SIG-M5 treated with dmso at 0.1 percent for 504 hours (cell line): Measurements from ENCODE around the gene WDR41.
"Not testable (repeated sequence)": the region's sequence is repeated elsewhere in the genome, so short reads cannot be mapped to it uniquely, and the experiment has no call there.

Experiments used
- DNase-seq: peaks from one replicate; lab custom pipeline; 2025; ENCODE audit not compliant: unreplicated experiment; lab: John Stamatoyannopoulos, UW

Gene WDR41

DNA sequence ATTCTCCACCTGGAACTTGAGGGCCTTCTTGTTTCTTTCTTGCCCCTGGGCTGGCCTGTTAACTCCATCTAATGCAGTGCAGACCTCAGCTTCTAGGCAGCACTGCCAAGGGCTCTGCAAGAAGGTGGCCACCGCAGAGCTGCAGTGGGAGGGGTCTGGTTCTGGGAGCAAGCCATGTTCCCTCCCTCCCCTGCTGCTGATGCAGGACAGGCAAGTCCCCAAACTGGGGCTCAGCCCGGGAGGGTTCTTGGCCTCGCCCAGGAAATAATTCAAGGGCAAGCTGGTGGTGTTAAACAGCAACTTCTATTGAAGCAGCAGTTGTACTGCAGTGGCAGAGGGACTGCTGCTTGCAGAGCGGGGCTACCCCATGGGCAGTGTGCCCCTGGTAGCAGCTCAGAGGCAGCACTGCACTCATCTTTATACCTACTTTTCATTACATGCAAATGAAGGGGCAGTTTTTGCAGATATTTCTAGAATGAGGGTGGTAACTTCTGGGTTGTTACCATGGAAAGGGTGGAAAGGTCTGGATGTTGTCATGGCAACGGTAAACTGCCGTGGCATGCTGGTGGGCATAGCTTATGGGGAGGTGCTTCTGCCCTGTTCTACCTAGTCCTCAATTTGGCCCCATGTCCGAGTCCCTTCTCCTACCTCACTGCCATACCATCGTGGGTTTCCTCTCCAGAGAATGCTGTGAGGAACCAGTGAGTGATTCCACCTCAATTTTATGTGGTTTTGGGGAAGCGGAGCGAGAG is 82.1 kb downstream of the WDR41 start:
- no peak for DNase-seq

DNA sequence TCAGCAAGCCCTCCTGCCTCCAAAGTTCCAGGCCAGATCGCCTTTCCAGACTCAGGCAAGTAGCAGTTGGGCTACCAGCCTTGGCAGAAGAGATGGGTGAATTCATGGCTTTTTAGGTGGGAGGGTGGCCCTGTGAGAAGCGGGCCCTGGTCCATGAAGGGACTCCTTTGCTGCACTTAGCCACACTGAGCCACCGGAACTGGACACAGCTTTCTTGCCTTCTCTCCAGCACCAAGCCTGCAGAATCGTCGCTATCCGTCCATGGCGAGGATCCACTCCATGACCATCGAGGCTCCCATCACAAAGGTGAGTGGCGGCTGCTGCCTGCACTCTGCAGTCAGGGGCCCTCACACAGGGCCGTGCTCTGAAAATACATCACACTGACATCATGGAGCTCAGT is 85.0 kb downstream of the WDR41 start:
- no peak for DNase-seq

DNA sequence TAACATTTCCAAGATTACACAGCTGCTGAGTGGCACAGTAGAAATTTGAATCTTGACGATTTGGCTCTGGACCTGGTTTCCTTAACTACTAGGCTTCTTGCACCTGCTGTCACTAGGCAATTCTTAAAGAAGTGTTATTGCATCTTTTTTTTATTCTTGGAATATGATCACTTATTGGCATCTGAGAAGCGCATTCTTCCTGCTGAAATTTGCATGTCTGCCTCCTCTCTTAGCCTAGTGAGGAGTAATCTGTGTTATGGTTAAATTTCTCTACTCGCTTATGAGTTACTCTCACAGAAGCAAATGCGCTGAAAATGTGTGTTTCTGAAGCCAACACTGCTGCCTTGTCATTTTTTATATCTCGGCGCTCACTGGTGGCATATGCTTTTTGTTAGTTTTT is 89.3 kb downstream of the WDR41 start:
- no peak for DNase-seq

DNA sequence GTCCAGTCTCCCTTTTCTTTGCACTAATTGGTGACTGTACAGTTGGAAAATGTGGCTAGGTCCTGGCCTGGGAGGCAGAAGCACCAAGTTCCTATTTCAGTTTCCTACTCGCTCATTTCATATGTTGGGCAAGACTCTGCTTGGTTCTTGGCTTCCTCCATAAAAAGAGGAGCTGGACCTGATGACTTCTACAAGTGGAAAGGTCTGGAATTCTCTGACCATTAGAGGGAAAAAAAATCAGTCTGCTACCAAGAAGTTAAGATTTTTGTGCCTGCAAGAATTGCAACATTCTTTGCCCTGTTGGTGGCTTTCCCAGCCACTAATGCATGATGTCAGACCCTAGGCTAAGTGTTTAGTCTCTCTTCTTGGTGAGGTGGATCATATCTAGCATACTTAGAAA is 91.5 kb downstream of the WDR41 start:
- peak; percentile 45 for DNase-seq

DNA sequence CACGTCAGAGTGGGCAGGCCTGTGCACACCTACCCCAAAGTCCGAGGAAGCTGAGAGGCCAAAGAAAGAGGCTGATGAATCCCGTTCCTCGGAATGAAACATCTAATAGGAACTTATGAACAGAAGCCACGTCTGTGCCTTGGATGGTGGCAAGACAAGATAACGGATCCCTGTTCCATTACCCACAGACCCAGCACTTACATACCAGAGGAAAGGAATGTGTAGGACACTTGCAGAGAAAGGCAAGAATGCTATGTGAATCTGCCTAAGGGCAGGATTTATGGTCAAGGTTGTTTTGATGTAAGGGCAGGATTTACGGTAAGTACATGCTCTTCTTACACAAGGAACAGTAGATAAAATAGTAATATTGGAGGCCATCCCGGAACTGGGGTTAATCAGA is 93.2 kb downstream of the WDR41 start:
- no peak for DNase-seq

DNA sequence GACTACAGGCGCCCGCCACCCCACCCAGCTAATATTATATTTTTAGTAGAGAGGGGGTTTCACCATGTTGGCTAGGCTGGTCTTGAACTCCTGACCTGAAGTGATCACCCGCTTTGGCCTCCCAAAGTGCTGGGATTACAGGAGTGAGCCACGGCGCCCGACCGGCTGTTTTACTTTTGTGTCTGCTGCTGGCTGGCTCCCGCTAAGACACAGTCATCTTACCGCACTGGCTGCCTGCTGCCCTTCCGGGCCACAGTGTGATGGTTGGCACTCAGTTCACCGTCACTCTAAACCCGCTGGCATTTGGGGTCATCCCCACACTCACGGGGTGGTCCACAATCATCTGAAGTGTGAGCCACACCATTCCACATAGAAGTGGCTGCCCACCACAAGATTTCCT is 93.7 kb downstream of the WDR41 start:
- DNase-seq, result no peak

DNA sequence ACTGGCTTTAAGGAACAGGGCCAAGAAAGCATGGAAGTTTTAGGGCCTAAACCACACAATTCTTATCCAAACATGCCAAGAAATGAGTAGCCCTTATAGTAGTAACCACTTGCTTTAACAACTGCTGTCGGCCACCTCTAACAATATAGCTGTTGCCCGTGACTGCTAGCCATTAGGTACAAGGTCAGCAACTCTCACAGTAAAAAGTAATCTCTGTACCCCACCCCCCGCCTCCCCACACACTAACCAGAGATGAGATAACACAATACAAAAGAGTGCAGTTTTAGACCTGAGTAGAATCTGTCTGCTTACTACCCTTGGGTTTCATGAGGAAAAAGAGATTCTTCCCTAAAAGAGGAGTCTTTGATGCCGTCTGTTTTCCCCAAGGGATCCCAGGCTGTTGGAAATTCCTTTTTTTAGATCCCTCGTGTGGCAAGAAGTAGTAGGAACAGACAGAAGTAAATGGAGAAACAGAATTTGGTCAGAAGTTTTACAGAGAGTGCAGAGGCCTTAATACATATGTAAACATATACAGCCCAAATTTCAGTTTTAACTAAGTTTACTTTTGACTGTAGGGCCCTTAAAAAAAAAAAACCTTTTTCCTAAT is 94.3 kb downstream of the WDR41 start:
- DNase-seq, result no peak

DNA sequence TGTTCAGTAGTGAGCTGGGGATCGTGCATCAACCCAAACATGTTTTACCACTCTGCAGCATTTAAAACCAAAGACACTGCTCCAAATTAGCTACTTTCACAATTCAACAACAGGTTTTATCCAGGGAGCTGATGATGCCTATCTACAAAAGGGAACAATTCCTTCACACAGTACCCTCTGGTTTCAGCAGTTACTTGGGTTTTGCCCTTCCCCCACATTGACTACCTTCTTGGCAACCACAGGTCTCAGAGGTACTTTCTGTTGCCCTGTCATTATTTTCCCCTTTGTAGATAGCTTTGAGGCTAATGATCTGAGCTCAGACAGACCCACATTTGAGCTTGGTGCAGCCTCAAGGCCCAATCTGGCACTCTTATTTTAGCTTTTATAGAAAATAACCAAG is 96.1 kb downstream of the WDR41 start:
- DNase-seq, result no peak

DNA sequence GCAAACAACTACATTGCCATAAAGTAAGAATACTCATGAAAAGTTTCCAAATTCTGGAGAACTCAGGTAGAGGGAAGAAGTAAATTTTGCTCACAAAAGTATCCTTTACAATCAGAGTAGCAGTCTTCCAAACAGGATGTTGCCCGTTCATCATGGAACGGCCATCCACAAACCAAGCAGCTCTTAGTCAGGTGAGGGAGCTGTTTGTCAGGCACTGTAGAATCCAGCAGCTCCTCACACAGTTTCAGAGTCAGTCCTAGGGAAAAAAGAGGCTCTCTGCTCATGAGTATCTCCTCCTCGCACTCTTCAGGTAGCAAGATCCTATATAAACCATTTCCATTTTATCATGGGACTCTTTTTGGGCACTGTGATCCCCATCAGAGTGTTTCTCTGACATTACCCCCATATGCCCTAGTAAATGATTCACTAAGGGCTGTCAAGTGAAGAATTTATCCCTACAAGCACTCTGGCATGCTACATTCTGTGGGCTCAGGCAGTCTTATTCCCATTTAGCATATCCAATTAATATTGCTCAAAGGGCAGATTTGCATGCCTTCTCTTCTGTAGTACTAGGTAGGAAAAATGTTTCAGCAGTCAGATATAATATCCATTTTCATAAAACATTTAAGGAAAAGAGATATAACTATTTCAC is 97.9 kb downstream of the WDR41 start:
- DNase-seq, result no peak

DNA sequence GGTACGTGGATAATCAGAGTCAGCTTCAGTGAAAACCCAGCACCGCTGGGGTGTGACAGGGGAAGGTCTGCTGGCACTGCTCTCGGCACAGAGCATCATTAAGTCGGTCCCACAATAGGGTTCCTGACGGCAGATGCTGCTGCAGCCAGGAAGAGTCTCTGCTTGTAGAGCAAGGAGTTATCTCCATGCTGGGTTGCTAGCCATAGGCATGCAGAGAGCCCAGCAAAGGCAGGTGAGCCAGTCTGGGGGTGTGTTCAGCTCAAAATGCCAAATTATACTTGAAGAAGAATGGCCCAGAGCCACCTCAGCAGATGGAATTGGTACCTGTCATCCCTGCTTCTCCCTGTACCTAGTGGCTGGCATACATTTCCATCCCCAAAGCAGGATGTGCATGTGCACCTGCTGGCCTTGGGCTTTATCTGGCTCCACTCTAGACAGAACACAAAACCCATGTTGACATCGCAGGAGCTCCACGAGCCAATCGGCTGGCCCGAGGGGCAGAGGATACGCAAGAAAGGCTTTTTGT is 100.8 kb downstream of the WDR41 start:
- DNase-seq, result no peak

DNA sequence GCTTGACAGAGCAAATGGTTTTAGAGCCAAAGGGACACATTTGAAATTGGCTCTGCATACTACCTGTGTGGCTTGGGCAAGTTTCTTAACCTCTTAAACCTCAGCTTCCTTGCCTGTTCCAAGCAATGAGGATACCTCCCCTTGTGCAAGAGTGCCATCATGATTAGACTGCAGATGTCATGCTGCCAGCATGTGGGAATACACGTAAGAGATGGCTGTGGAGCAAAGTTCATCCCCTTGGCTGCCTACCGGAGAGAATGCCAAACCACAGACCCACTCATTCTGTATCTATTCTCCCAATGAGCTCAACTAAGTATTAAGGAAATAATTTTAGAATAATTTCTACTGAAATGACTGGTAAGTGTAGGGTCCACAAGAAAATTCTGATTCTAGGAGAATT is 101.3 kb downstream of the WDR41 start:
- no peak for DNase-seq

DNA sequence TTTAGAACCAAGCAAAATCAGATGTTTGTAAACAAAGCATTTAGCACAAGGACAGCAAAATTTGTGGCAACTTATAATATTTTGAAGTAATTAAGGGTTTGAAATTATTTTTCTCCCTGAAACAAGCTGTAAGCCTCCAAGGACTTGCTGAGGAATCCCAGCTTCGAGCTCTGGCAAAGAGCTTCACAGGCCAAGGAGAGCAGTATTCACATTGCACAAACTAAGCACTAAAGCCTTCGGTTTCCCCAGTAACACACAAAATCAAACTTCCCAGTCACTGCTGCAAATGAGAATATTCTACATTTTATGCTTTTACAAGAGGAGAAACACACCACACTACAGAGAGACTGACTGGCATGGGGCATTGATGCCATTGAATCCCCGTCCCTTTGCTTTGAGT is 101.9 kb downstream of the WDR41 start:
- DNase-seq, result no peak

DNA sequence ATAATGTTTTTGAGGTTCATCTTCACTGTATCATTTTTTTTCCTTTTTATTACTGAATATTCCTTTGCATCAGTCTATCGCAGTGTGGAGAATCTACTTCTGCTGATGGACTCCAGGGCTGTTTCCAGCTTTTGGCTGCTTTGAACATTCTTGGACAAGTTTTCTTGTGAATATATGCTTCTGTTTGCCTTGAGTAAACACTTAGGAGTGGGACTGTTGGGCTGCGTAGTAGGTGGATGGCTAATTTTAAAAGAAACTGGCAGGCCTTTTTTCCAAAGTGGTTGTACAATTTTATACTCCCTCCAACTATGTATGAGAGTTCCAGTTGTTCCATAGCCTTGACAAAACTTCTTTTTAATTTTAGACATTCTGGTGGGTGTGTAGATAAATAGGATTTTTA is 102.4 kb downstream of the WDR41 start:
- DNase-seq, result no peak

DNA sequence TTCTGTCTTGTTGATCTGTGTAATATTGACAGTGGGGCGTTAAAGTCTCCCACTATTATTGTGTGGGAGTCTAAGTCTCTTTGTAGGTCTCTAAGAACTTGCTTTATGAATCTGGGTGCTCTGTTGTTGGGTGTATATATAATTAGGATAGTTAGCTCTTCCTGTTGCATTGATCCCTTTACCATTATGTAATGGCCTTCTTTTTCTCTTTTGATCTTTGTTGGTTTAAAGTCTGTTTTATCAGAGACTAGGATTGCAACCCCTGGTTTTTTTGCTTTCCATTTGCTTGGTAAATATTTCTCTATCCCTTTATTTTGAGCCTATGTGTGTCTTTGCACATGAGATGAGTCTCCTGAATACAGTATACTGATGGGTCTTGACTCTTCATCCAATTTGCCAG is 105.8 kb downstream of the WDR41 start:
- DNase-seq, result not testable (repeated sequence)

DNA sequence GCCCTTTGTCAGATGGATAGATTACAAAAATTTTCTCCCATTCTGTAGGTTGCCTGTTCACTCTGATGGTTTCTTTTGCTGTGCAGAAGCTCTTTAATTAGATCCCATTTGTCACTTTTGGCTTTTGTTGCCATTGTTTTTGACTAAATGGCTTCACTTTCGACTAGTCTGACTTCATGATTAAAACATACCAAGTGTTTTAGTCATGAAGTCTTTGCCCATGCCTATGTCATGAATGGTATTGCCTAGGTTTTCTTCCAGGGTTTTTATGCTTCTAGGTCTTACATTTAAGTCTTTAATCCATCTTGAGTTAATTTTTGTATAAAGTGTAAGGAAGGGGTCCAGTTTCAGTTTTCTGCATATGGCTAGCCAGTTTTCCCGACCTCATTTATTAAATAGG is 108.8 kb downstream of the WDR41 start:
- DNase-seq, result not testable (repeated sequence)
